ENCODE measurements around the gene LARP4B. TPM values are rescaled to one million over a fixed set of nuclear protein-coding genes. Genes with fewer than 3 reads are reported as not detected.

The LARP4B gene
- polyA plus RNA-seq, 4 donors: 12.4 to 52.6 (median 21.2) TPM

- peaks cover 11 to 47% (median 12%) of the 10 kb centered on the region in 3 donors for H3K36me3 ChIP-seq (ENCODE audit: control insufficient read depth in 3 of 3, insufficient read depth in 2 of 3, low read depth in 1 of 3, low read length in 3 of 3)
- FAIRE-seq: no peak
Measured at GRCh38 chr10:878895-879294, 52.6 kb downstream of the LARP4B start.

GRCh38 chr10:878333-878759, 53.2 kb downstream of the LARP4B start:
- FAIRE-seq (no peak), DNase-seq (no peak)
- Histone ChIP-seq H3K4me1 (ENCODE audit: control insufficient read depth in 3 of 3, insufficient read depth in 2 of 3, low read depth in 1 of 3, low read length in 2 of 3) (no peaks in the 10 kb centered on the region), H3K9me3 (ENCODE audit: control insufficient read depth in 2 of 2, insufficient read depth in 1 of 2, low read depth in 1 of 2, low read length in 1 of 2) (no peaks in the 10 kb centered on the region), H3K27me3 (ENCODE audit: control insufficient read depth in 3 of 3, insufficient read depth in 3 of 3, low read length in 3 of 3) (no peaks in the 10 kb centered on the region), H3K27ac (ENCODE audit: low read depth in 1 of 3, low read length in 2 of 3) (no peak overlapping the region), H3K36me3 (ENCODE audit: control insufficient read depth in 3 of 3, insufficient read depth in 2 of 3, low read depth in 1 of 3, low read length in 3 of 3) (peaks cover 10 to 45% (median 12%) of the 10 kb centered on the region in 3 donors), H3K4me3 (ENCODE audit: low read depth in 1 of 3, low read length in 3 of 3) (no peak overlapping the region)
- 80 to 96% (median 88%) methylated on average over 9 of the region's 9 CpGs for WGBS, 3 donors

More at GRCh38 chr10:878895-879294, 52.6 kb downstream of the LARP4B start:
- no peak overlapping the region for H3K4me3 ChIP-seq (ENCODE audit: low read depth in 1 of 3, low read length in 3 of 3)
- H3K27me3 ChIP-seq (ENCODE audit: control insufficient read depth in 3 of 3, insufficient read depth in 3 of 3, low read length in 3 of 3): no peaks in the 10 kb centered on the region
- H3K9me3 ChIP-seq (ENCODE audit: control insufficient read depth in 2 of 2, insufficient read depth in 1 of 2, low read depth in 1 of 2, low read length in 1 of 2): no peaks in the 10 kb centered on the region
- no peaks in the 10 kb centered on the region for H3K4me1 ChIP-seq (ENCODE audit: control insufficient read depth in 3 of 3, insufficient read depth in 2 of 3, low read depth in 1 of 3, low read length in 2 of 3)
- H3K27ac ChIP-seq (ENCODE audit: low read depth in 1 of 3, low read length in 2 of 3): no peak overlapping the region
- DNase-seq: no peak
- 87 to 92% (median 89%) methylated on average over 3 of the region's 3 CpGs for WGBS, 3 donors

- no peaks in the 10 kb centered on the region for H3K9me3 ChIP-seq (ENCODE audit: control insufficient read depth in 2 of 2, insufficient read depth in 1 of 2, low read depth in 1 of 2, low read length in 1 of 2)
- no peak for DNase-seq
- H3K4me1 ChIP-seq (ENCODE audit: control insufficient read depth in 3 of 3, insufficient read depth in 2 of 3, low read depth in 1 of 3, low read length in 2 of 3): no peaks in the 10 kb centered on the region
- H3K4me3 ChIP-seq (ENCODE audit: low read depth in 1 of 3, low read length in 3 of 3): no peak overlapping the region
- H3K36me3 ChIP-seq (ENCODE audit: control insufficient read depth in 3 of 3, insufficient read depth in 2 of 3, low read depth in 1 of 3, low read length in 3 of 3): peaks cover 7 to 50% (median 15%) of the 10 kb centered on the region in 3 donors
- H3K27me3 ChIP-seq (ENCODE audit: control insufficient read depth in 3 of 3, insufficient read depth in 3 of 3, low read length in 3 of 3): no peaks in the 10 kb centered on the region
- FAIRE-seq: no peak
- WGBS, 3 donors: 86 to 90% (median 88%) methylated on average over 2 of the region's 2 CpGs
- H3K27ac ChIP-seq (ENCODE audit: low read depth in 1 of 3, low read length in 2 of 3): no peak overlapping the region
Measured at GRCh38 chr10:876438-876837, 55.1 kb downstream of the LARP4B start.

GRCh38 chr10:873020-873419, 58.5 kb downstream of the LARP4B start:
- no peak for FAIRE-seq
- Histone ChIP-seq H3K27me3 (ENCODE audit: control insufficient read depth in 3 of 3, insufficient read depth in 3 of 3, low read length in 3 of 3) (no peaks in the 10 kb centered on the region), H3K36me3 (ENCODE audit: control insufficient read depth in 3 of 3, insufficient read depth in 2 of 3, low read depth in 1 of 3, low read length in 3 of 3) (peaks cover 3 to 41% (median 10%) of the 10 kb centered on the region in 3 donors), H3K9me3 (ENCODE audit: control insufficient read depth in 2 of 2, insufficient read depth in 1 of 2, low read depth in 1 of 2, low read length in 1 of 2) (no peaks in the 10 kb centered on the region), H3K27ac (ENCODE audit: low read depth in 1 of 3, low read length in 2 of 3) (no peak overlapping the region), H3K4me1 (ENCODE audit: control insufficient read depth in 3 of 3, insufficient read depth in 2 of 3, low read depth in 1 of 3, low read length in 2 of 3) (no peaks in the 10 kb centered on the region), H3K4me3 (ENCODE audit: low read depth in 1 of 3, low read length in 3 of 3) (no peak overlapping the region)
- no peak for DNase-seq
- 88 to 94% (median 93%) methylated on average over 7 of the region's 7 CpGs for WGBS, 3 donors

GRCh38 chr10:871951-872403, 59.5 kb downstream of the LARP4B start:
- H3K4me1 ChIP-seq (ENCODE audit: control insufficient read depth in 3 of 3, insufficient read depth in 2 of 3, low read depth in 1 of 3, low read length in 2 of 3): no peaks in the 10 kb centered on the region
- no peaks in the 10 kb centered on the region for H3K9me3 ChIP-seq (ENCODE audit: control insufficient read depth in 2 of 2, insufficient read depth in 1 of 2, low read depth in 1 of 2, low read length in 1 of 2)
- H3K36me3 ChIP-seq (ENCODE audit: control insufficient read depth in 3 of 3, insufficient read depth in 2 of 3, low read depth in 1 of 3, low read length in 3 of 3): peaks cover 3 to 40% (median 7%) of the 10 kb centered on the region in 3 donors
- no peak for FAIRE-seq
- no peak overlapping the region for H3K27ac ChIP-seq (ENCODE audit: low read depth in 1 of 3, low read length in 2 of 3)
- no peak for DNase-seq
- no peaks in the 10 kb centered on the region for H3K27me3 ChIP-seq (ENCODE audit: control insufficient read depth in 3 of 3, insufficient read depth in 3 of 3, low read length in 3 of 3)
- WGBS, 3 donors: 90 to 94% (median 91%) methylated on average over 12 of the region's 12 CpGs
- H3K4me3 ChIP-seq (ENCODE audit: low read depth in 1 of 3, low read length in 3 of 3): no peak overlapping the region

GRCh38 chr10:870564-871166, 60.8 kb downstream of the LARP4B start:
- WGBS, 3 donors: 82 to 91% (median 83%) methylated on average over 7 of the region's 7 CpGs

GRCh38 chr10:869171-869570, 62.3 kb downstream of the LARP4B start:
- 72 to 85% (median 85%) methylated on average over 3 of the region's 3 CpGs for WGBS, 3 donors
- Histone ChIP-seq H3K4me1 (ENCODE audit: control insufficient read depth in 3 of 3, insufficient read depth in 2 of 3, low read depth in 1 of 3, low read length in 2 of 3) (no peaks in the 10 kb centered on the region), H3K27ac (ENCODE audit: low read depth in 1 of 3, low read length in 2 of 3) (no peak overlapping the region), H3K4me3 (ENCODE audit: low read depth in 1 of 3, low read length in 3 of 3) (no peak overlapping the region), H3K27me3 (ENCODE audit: control insufficient read depth in 3 of 3, insufficient read depth in 3 of 3, low read length in 3 of 3) (no peaks in the 10 kb centered on the region), H3K36me3 (ENCODE audit: control insufficient read depth in 3 of 3, insufficient read depth in 2 of 3, low read depth in 1 of 3, low read length in 3 of 3) (peaks cover 0 to 48% (median 9%) of the 10 kb centered on the region in 3 donors), H3K9me3 (ENCODE audit: control insufficient read depth in 2 of 2, insufficient read depth in 1 of 2, low read depth in 1 of 2, low read length in 1 of 2) (no peaks in the 10 kb centered on the region)
- DNase-seq (no peak), FAIRE-seq (no peak)

More at GRCh38 chr10:870564-871166, 60.8 kb downstream of the LARP4B start:
- Histone ChIP-seq H3K4me1 (ENCODE audit: control insufficient read depth in 3 of 3, insufficient read depth in 2 of 3, low read depth in 1 of 3, low read length in 2 of 3) (no peaks in the 10 kb centered on the region), H3K9me3 (ENCODE audit: control insufficient read depth in 2 of 2, insufficient read depth in 1 of 2, low read depth in 1 of 2, low read length in 1 of 2) (no peaks in the 10 kb centered on the region), H3K27ac (ENCODE audit: low read depth in 1 of 3, low read length in 2 of 3) (no peak overlapping the region), H3K36me3 (ENCODE audit: control insufficient read depth in 3 of 3, insufficient read depth in 2 of 3, low read depth in 1 of 3, low read length in 3 of 3) (peaks cover 0 to 39% (median 6%) of the 10 kb centered on the region in 3 donors), H3K4me3 (ENCODE audit: low read depth in 1 of 3, low read length in 3 of 3) (no peak overlapping the region), H3K27me3 (ENCODE audit: control insufficient read depth in 3 of 3, insufficient read depth in 3 of 3, low read length in 3 of 3) (no peaks in the 10 kb centered on the region)
- DNase-seq (no peak), FAIRE-seq (no peak)

- Histone ChIP-seq H3K4me3 (ENCODE audit: low read depth in 1 of 3, low read length in 3 of 3) (no peak overlapping the region), H3K4me1 (ENCODE audit: control insufficient read depth in 3 of 3, insufficient read depth in 2 of 3, low read depth in 1 of 3, low read length in 2 of 3) (no peaks in the 10 kb centered on the region), H3K9me3 (ENCODE audit: control insufficient read depth in 2 of 2, insufficient read depth in 1 of 2, low read depth in 1 of 2, low read length in 1 of 2) (no peaks in the 10 kb centered on the region), H3K27ac (ENCODE audit: low read depth in 1 of 3, low read length in 2 of 3) (no peak overlapping the region), H3K27me3 (ENCODE audit: control insufficient read depth in 3 of 3, insufficient read depth in 3 of 3, low read length in 3 of 3) (no peaks in the 10 kb centered on the region), H3K36me3 (ENCODE audit: control insufficient read depth in 3 of 3, insufficient read depth in 2 of 3, low read depth in 1 of 3, low read length in 3 of 3) (peaks cover 5 to 53% (median 13%) of the 10 kb centered on the region in 3 donors)
- WGBS, 3 donors: 87 to 94% (median 91%) methylated on average over 6 of the region's 6 CpGs
- DNase-seq: no peak
- FAIRE-seq: no peak
Measured at GRCh38 chr10:867807-868206, 63.7 kb downstream of the LARP4B start.

- H3K36me3 ChIP-seq (ENCODE audit: control insufficient read depth in 3 of 3, insufficient read depth in 2 of 3, low read depth in 1 of 3, low read length in 3 of 3): peaks cover 5 to 49% (median 15%) of the 10 kb centered on the region in 3 donors
- WGBS, 3 donors: 80 to 97% (median 96%) methylated on average over 4 of the region's 4 CpGs
- no peak overlapping the region for H3K4me3 ChIP-seq (ENCODE audit: low read depth in 1 of 3, low read length in 3 of 3)
- FAIRE-seq: no peak
- H3K9me3 ChIP-seq (ENCODE audit: control insufficient read depth in 2 of 2, insufficient read depth in 1 of 2, low read depth in 1 of 2, low read length in 1 of 2): no peaks in the 10 kb centered on the region
- no peak overlapping the region for H3K27ac ChIP-seq (ENCODE audit: low read depth in 1 of 3, low read length in 2 of 3)
- no peaks in the 10 kb centered on the region for H3K27me3 ChIP-seq (ENCODE audit: control insufficient read depth in 3 of 3, insufficient read depth in 3 of 3, low read length in 3 of 3)
- DNase-seq: no peak
- H3K4me1 ChIP-seq (ENCODE audit: control insufficient read depth in 3 of 3, insufficient read depth in 2 of 3, low read depth in 1 of 3, low read length in 2 of 3): no peaks in the 10 kb centered on the region
Measured at GRCh38 chr10:866577-866941, 64.9 kb downstream of the LARP4B start.
